Stimulated activated CD8-positive, alpha-beta memory T cell treated with anti-CD3 and anti-CD28 coated beads, Interleukin-7, amount 100 ng/mL, for 48 hours (primary cell): ENCODE results near the gene ZFP90.
"Not testable (repeated sequence)": the region's sequence is repeated elsewhere in the genome, so short reads cannot be mapped to it uniquely, and the experiment has no call there.

Experiments used
- DNase-seq, 2 donors: peaks; one replicate each; pipeline ENCODE4 v3.0.0-alpha.2; 2020; ENCODE audit warnings: low read depth in 1 of 2; ENCODE audit errors: extremely low read depth in 1 of 2

The ZFP90 gene

GRCh38 chr16:68538880-68539701 lies at the start of gene ZFP90:
Gene ZFP90 (plus strand): TSS chr16:68539291. CDS start chr16:68539793, 502 bp downstream.
- peak; percentile 72 to 81 for DNase-seq

GRCh38 chr16:68490358-68490757 lies 48.7 kb upstream of the ZFP90 start:
- no peak for DNase-seq

- no peak for DNase-seq
These were observed 48.1 kb upstream of the ZFP90 start for GRCh38 chr16:68490829-68491575.

- no peak for DNase-seq
These were observed 47.5 kb upstream of the ZFP90 start for GRCh38 chr16:68491576-68491950.

- DNase-seq, result no peak
These were observed 46.9 kb upstream of the ZFP90 start for GRCh38 chr16:68492151-68492542.

GRCh38 chr16:68492543-68493411 lies 46.3 kb upstream of the ZFP90 start:
- DNase-seq, result no peak

GRCh38 chr16:68493412-68494070 lies 45.5 kb upstream of the ZFP90 start:
- no peak for DNase-seq

GRCh38 chr16:68494261-68494660 lies 44.8 kb upstream of the ZFP90 start:
- not testable (repeated sequence) for DNase-seq

GRCh38 chr16:68496689-68497088 lies 42.4 kb upstream of the ZFP90 start:
- no peak for DNase-seq

- DNase-seq, result no peak
These were observed 40.1 kb upstream of the ZFP90 start for GRCh38 chr16:68499006-68499405.

- no peak for DNase-seq
These were observed 35.8 kb upstream of the ZFP90 start for GRCh38 chr16:68503334-68503733.

GRCh38 chr16:68504066-68504465 lies 35.0 kb upstream of the ZFP90 start:
- DNase-seq, result no peak

GRCh38 chr16:68506331-68507053 lies 32.6 kb upstream of the ZFP90 start:
- no peak for DNase-seq

- no peak for DNase-seq
These were observed 31.1 kb upstream of the ZFP90 start for GRCh38 chr16:68508013-68508412.

GRCh38 chr16:68508641-68509240 lies 30.4 kb upstream of the ZFP90 start:
- no peak for DNase-seq

GRCh38 chr16:68509381-68509780 lies 29.7 kb upstream of the ZFP90 start:
- no peak for DNase-seq

- no peak for DNase-seq
These were observed 28.3 kb upstream of the ZFP90 start for GRCh38 chr16:68510775-68511174.

GRCh38 chr16:68512183-68512582 lies 26.9 kb upstream of the ZFP90 start:
- DNase-seq, result no peak

- DNase-seq, result no peak
These were observed 26.3 kb upstream of the ZFP90 start for GRCh38 chr16:68512742-68513141.

- no peak for DNase-seq
These were observed 24.6 kb upstream of the ZFP90 start for GRCh38 chr16:68514511-68514910.
